ENCODE data around the gene PPM1B. TPM values are rescaled to one million over a fixed set of nuclear protein-coding genes. Genes with fewer than 3 reads are reported as not detected.
A peak's percentile ranks its signal among the peaks of the same experiment; 100 is the strongest.

PPM1B gene
- total and polyA plus RNA-seq, 10 of the 15 experiments (the other 5 are each of a cell fraction or from before 2014, with no cell fraction given) = 12.5 to 53.4 (median 33.7) TPM

DNA sequence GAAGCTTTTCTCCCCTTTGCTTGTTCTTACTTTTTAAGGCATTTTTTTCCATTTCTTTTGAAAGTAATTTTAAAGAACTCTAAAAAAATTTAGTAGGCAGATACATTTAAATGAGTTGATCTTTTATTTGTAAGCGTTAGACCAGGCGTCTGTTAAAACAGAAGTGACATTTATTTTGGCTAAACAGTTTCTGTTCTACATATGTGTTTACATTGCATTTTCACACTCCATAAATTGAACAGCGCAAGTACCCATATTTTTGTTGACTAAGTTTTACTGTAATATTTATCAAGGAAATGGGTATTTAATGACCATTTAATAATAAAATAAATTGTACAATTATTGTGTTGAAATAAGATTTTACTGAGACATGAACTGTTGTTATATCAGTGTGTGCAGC lies 21.9 kb downstream of the PPM1B start:
- H3K27me3 ChIP-seq (replicated peaks in 1 of 2; ENCODE audit: control insufficient read depth in 2 of 2, insufficient read depth in 2 of 2, low read length in 1 of 2) = no peaks in the 10 kb centered on the region
- TF ChIP-seq SMC3 (IDR thresholded peaks at IDR 0.05; ENCODE audit: borderline replicate concordance, low read length) (no peak), POLR2AphosphoS2 (IDR thresholded peaks at IDR 0.05; ENCODE audit: low read depth, low read length) (no peak), ASH2L (IDR thresholded peaks at IDR 0.05; ENCODE audit: borderline replicate concordance, low read depth) (no peak), SP1 (IDR thresholded peaks at IDR 0.05; ENCODE audit: low read depth, low read length) (no peak), SRF (IDR thresholded peaks at IDR 0.05; ENCODE audit: low read depth in 2 of 2, low read length in 2 of 2) (no peak), POU2F2 (IDR thresholded peaks at IDR 0.05; ENCODE audit: borderline replicate concordance, low read depth, low read length) (no peak), YY1 (IDR thresholded peaks at IDR 0.05; ENCODE audit: low read depth, low read length) (no peak), NR2C2 (IDR thresholded peaks at IDR 0.05; ENCODE audit: borderline replicate concordance, control insufficient read depth, insufficient read length, low read depth) (no peak), CREB1 (IDR thresholded peaks at IDR 0.05; ENCODE audit: low read depth) (no peak), JUNB (IDR thresholded peaks at IDR 0.05) (no peak), EGR1 (IDR thresholded peaks at IDR 0.05; ENCODE audit: borderline replicate concordance in 1 of 2, low read depth in 2 of 2, low read length in 2 of 2) (no peak), TARDBP (IDR thresholded peaks at IDR 0.05; ENCODE audit: borderline replicate concordance) (no peak), RAD21 (IDR thresholded peaks at IDR 0.05; ENCODE audit: insufficient read depth, low read depth, low read length) (no peak)
- TF ChIP-seq, protein P1, sequence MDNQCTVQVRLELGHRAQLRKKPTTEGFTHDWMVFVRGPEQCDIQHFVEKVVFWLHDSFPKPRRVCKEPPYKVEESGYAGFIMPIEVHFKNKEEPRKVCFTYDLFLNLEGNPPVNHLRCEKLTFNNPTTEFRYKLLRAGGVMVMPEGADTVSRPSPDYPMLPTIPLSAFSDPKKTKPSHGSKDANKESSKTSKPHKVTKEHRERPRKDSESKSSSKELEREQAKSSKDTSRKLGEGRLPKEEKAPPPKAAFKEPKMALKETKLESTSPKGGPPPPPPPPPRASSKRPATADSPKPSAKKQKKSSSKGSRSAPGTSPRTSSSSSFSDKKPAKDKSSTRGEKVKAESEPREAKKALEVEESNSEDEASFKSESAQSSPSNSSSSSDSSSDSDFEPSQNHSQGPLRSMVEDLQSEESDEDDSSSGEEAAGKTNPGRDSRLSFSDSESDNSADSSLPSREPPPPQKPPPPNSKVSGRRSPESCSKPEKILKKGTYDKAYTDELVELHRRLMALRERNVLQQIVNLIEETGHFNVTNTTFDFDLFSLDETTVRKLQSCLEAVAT (IDR thresholded peaks at IDR 0.05) = no peak; the same call in 1 of the 2 replicates
- no TSS peak for BruUV-seq (replicated peaks)
- RAD21 ChIA-PET (ENCODE audit: unreplicated experiment) = interaction anchor here (0.7 to 2.7 kb wide), 4 partner anchors 8 to 643 kb away, joined by 3 to 19 read pairs (median 11); no protein-coding TSS in a partner anchor
- peaks cover 0 to 2% of the 10 kb centered on the region in 2 experiments; a peak in 1 of 4 replicates for H3K36me3 ChIP-seq (ENCODE audit: control insufficient read depth in 2 of 2, insufficient read depth in 2 of 2, low read length in 1 of 2)
- H3K4me1 ChIP-seq (ENCODE audit: control insufficient read depth, insufficient read depth, low read length) = peaks cover 44% of the 10 kb centered on the region
- no peaks in the 10 kb centered on the region; the same call in 1 of the 3 replicates for H3K9me3 ChIP-seq (replicated peaks; ENCODE audit: control insufficient read depth, insufficient read depth, low read length)
- POLR2A ChIA-PET = interaction anchor here (0.6 to 2.1 kb wide), 6 partner anchors 9 to 39 kb away, joined by 3 to 10 read pairs (median 4); no protein-coding TSS in a partner anchor
- CTCF ChIA-PET = interaction anchor here (0.7 to 1.4 kb wide), 4 partner anchors 9 to 46 kb away, joined by 3 to 6 read pairs (median 4); no protein-coding TSS in a partner anchor
- DNase-seq (ENCODE audit: low read depth, low spot score) = no peak
- peak overlapping the region; percentile 65; the same call in 1 of the 2 replicates for H3K4me2 ChIP-seq (ENCODE audit: control insufficient read depth, insufficient read depth)
- 0 out of 2 replicates have a peak overlapping the region, but pooled peaks have one; percentile 37 for H3K4me3 ChIP-seq
- in situ Hi-C loops (cut with MboI) (no loop called here), intact Hi-C loops (cut with micrococcal nuclease; ENCODE audit: unreplicated experiment) (loop anchor here (2.0 kb wide), 1 partner anchor 22 kb away; the partner anchor contains the start of gene PPM1B)
- H3K79me2 ChIP-seq (ENCODE audit: control insufficient read depth, insufficient read depth, low read length) = peaks cover 78% of the 10 kb centered on the region
- ATAC-seq = no peak
- no peak for FAIRE-seq
- no peak overlapping the region for H2AFZ ChIP-seq (ENCODE audit: control insufficient read depth, low read depth, low read length)
- SMC1A ChIA-PET (ENCODE audit: uncharacterized antibody, unreplicated experiment) = interaction anchor here (0.9 to 4.2 kb wide), 14 partner anchors 9 to 117 kb away, joined by 3 to 27 read pairs (median 5); no protein-coding TSS in a partner anchor
- H3K9ac ChIP-seq (ENCODE audit: control insufficient read depth, insufficient read depth, low read length) = peak overlapping the region; percentile 13; the same call in 1 of the 2 replicates
- H4K20me1 ChIP-seq (ENCODE audit: control insufficient read depth, insufficient read depth) = no peaks in the 10 kb centered on the region; the same call in 1 of the 2 replicates
- 87% methylated on average over 3 of the region's 3 CpGs for WGBS (ENCODE audit: insufficient coverage, insufficient replicate concordance, low lambda C conversion rate, missing lambda C conversion rate)
- peak overlapping the region; percentile 80 for H3K27ac ChIP-seq (ENCODE audit: control insufficient read depth, insufficient read depth)

Data from GM12878 (cell line).